ENCODE results near the gene ST8SIA1.

The ST8SIA1 gene

GRCh38 chr12:22282283-22282682 lies 52.2 kb downstream of the ST8SIA1 start:
- no peak for DNase-seq

- no peak for DNase-seq
Observed at GRCh38 chr12:22276867-22277266, 57.6 kb downstream of the ST8SIA1 start.

DNA sequence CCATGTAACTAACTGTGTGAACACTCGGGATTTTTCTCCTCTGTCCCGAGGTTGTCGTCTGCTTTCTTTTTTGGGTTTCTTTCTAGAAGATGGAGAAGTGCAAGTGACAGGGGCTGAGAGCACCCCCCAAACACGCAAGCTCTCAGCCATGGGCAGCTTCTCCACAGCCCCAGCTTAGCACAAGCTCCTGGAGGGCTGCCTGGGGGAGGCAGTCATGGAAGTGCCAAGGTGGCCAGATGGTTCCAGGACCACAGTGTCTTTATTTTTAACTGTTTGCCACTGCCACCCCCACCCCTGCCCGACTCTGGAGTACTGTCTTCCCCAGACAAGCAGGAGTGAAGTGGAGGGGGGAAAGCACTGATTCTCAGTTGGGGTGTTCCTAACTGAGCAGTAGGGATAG lies 58.2 kb downstream of the ST8SIA1 start:
- no peak for DNase-seq

- no peak for DNase-seq
Observed at GRCh38 chr12:22275843-22276242, 58.7 kb downstream of the ST8SIA1 start.

DNA sequence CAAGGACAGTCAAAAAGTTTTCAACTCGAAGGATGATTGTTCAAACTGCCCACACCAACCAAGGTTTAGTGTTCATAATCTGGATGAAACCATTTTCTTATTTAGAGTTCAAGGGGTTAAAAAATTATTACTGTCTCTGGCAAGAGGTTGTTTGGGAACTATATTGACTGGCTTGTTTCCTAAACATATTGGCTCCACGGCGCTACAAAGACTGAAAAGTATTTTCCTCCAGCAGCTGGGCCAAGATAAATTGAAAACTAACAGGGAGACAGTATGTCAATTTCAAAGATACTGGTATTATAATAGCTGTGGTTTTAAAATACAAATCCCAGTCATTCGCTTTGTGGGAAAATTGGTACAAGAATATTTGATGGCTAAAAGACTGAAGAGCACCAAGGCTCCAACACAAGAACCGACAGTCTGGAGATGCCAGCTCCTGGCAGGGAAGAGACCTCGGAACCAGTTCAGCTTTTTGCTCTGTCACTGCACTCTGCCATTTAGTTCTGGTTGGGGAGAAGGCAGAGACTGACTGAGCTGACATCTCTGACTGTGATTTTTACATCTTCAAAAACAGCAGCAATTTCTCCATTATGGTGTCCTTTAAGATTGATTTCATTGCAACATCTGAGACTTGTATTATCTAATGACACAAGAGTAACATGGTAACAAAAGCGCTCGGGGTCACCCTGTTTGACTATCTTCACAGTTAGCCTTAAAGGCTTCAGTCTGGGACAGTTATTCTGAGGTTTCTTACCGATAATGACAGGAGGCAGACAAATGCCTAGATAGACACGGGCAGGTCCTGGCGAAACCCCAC lies 62.0 kb downstream of the ST8SIA1 start:
- no peak for DNase-seq

DNA sequence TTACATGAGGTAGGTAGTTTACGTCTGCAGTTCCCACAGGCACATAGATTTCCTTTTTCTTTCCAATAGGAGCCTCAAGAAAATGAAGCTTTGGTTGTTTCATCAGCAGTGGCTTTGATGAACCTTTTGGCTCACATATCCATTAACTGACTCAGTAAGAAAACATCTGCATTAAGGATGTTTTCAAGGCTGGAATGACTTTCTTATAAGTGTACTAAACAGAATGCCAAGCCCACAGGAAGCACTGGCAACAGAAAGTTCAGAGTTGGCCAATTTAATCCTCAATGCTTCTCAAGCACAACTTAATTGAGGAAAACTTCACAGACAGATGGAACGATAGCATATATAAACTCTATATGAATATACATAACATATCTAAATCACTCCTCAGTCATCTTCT lies 63.5 kb downstream of the ST8SIA1 start:
- no peak for DNase-seq

DNA sequence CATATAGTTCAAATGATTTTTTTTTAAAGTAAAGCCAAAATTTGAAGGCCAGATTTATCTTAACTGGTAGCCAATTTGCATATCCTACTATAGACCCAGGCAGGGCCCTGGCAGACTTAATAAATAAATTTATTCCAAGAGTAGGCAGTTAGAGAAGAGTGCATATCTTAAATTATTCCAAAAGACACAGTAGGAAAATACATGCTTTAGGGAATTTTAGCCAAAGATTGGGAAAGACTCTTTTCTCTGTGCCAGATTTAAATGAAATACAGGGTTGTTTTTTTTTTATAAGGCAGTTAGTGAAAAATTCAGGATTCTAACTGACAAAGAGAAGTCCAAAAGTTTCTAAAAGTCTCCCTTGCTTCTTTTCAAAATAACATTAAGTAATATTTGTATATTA lies 65.5 kb downstream of the ST8SIA1 start:
- no peak for DNase-seq

GRCh38 chr12:22268406-22268805 lies 66.1 kb downstream of the ST8SIA1 start:
- peak; percentile 25 for DNase-seq

GRCh38 chr12:22266101-22266500 lies 68.4 kb downstream of the ST8SIA1 start:
- DNase-seq, result no peak

GRCh38 chr12:22264380-22264779 lies 70.1 kb downstream of the ST8SIA1 start:
- DNase-seq, result no peak

GRCh38 chr12:22262309-22262708 lies 72.2 kb downstream of the ST8SIA1 start:
- no peak for DNase-seq

- no peak for DNase-seq
Observed at GRCh38 chr12:22257100-22257499, 77.4 kb downstream of the ST8SIA1 start.

DNA sequence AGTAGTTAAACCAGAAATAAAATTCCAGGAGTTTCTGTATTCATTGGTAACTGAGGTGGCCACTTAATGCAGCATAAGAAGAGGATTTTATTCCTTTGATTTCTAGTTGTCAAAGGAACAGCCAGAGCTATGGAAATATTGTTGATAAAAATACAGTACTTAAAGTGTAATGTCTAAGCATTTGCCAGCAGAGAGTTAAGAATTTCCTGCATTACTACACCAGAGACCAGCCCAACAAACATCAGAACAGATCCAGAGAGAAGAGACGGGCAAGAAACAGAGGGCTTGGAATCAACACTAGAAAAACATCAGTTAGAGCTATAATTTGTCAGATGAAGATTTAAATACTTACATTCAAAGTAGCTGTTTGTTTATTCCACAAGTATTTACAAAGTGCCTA lies 77.9 kb downstream of the ST8SIA1 start:
- DNase-seq, result no peak

DNA sequence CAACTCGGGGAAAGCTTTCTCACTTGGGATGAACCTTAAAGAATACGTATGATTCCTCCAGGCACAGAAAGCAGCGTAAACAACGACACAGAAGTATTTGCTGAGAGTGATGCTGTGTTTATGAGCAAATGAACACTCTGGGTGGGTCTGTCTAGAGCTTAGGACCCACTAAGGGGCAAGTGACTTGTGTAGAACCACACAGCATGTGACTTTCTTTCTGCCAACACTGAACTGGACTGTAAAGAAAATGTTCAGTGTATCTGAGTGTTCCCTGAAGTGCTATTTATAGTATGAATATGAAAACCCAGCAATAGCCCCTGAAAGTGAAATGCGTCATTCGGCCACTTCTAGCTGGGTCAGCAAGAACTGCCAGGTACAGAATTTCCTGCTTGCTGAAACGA lies 78.5 kb downstream of the ST8SIA1 start:
- no peak for DNase-seq

DNA sequence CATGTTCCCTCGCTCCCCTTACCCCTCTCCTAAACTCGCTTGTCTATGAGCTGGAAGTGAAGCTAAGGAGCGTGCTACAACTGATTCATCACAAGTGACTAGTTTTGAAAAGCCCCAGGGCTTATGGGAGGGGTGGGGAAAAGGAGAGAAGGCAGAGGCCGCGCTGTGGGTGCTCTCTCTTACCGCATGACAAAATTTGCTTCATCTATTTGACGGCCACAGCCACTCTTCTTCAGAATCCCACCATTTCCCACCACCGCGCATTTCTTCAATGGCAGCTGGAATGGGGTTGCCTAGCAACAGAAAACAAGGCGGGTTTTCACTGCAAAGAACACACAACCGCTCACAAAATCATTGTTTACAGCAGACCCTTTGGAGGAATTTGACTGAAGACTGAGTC lies 79.4 kb downstream of the ST8SIA1 start:
- no peak for DNase-seq

GRCh38 chr12:22254478-22254877 lies 80.0 kb downstream of the ST8SIA1 start:
- no peak for DNase-seq

DNA sequence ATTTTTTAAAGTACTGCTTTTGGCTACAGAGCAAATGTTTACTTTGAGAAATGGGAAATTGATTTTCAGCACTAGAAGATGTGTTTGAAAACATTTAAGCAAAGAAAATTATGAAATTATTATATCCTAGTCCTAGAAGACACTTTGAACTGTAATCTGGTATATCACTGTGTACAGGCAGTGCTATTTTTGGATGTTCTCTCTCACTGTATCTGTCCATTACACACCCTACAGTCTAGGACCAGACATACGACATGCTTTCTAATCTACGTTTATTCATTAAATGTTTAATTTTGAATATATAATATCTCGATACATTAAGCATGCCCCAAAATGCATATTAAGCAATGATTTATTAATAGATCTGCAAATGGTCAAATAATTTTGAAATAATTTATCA lies 82.5 kb downstream of the ST8SIA1 start:
- no peak for DNase-seq

DNA sequence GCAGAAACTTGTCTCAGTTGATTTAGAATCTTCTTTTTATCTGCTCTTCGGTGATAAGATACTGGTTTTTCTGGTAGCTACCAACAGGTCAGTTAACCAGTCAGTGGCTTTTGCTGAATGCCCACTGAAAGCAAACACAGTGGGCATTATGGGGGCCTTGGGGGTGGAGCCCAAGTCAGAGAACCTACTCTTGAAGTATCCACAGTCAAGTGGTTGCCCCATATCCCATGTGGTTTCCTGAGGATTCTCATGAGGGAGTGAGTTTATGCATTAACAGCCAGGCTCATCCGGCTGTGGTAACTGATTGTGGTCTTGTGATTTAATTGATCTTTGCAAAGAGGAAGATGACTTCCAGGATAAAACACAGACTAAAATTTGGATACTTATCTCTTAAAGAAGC lies 83.7 kb downstream of the ST8SIA1 start:
- no peak for DNase-seq

GRCh38 chr12:22248571-22249115 lies 85.9 kb downstream of the ST8SIA1 start:
- no peak for DNase-seq

GRCh38 chr12:22248121-22248520 lies 86.4 kb downstream of the ST8SIA1 start:
- no peak for DNase-seq

- DNase-seq, result no peak
Observed at GRCh38 chr12:22246217-22246846, 88.2 kb downstream of the ST8SIA1 start.

GRCh38 chr12:22242726-22243125 lies 91.8 kb downstream of the ST8SIA1 start:
- DNase-seq, result no peak

GRCh38 chr12:22238211-22238610 lies 96.3 kb downstream of the ST8SIA1 start:
- DNase-seq, result no peak

DNA sequence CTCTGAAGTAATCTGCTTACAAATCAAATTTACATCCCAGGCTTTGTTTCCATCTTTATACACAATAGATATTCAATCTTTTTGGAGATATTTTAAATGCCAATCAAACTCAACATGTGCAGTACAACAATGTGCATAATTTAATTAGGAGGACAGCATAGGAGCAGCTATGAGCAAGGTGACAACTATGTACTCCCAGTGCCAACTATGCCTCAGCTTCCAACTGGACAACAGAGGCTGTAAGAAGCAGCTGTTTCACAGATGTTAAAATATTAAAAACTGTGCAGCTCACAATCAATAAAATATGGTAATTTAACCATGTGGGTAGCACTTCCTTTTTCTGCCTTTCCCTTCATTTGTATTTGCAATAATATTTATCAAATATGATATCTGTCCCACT lies 99.9 kb downstream of the ST8SIA1 start:
- DNase-seq, result no peak

All from NCI-H524 treated with DMSO at 0.1 percent for 48 hours (cell line).